OCI-LY3 (cell line): ENCODE measurements around the gene PSMA6.

Experiments used
- CTCF ChIP-seq: fragments of 200-600, 300-600 bp; sonication (generic); IDR thresholded peaks from 2 replicates; pipeline ENCODE4 v1.5.1; 2014; ENCODE audit warnings: antibody characterized with exemption, low read length, low read depth
- EZH2phosphoT487 ChIP-seq: fragments of 200-600 bp; shearing (Covaris generic); IDR thresholded peaks from 2 replicates; pipeline ENCODE4 v1.6.1; 2018; ENCODE audit warnings: antibody characterized with exemption, mixed run types, low read depth

DNA sequence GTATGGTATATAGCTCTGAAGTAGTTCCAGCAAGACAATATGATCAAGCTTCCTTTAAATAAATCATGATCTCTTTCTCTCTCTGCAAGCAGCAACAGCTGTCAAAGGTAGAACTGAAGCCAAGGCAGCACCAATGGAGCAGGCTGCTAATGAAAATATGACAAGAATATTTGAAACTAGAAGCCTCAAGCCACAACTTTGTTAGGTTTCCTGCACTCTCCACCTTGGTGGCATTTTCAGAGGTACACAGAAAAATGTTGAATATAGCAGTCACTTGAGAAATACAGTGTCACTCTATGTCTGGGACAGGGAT lies 43.8 kb upstream of the PSMA6 start:
- no peak for TF ChIP-seq CTCF
- no peak for TF ChIP-seq EZH2phosphoT487
